Transverse colon (tissue), 4 donors: ENCODE data around the gene SPATA6L. TPM values are rescaled to one million over a fixed set of nuclear protein-coding genes. Genes with fewer than 3 reads are reported as not detected.

Experiments
- DNase-seq: peaks from one replicate; pipeline ENCODE4 v3.0.0-alpha.2; 2019
- H3K27ac ChIP-seq, 4 donors: fragments of 200-600 bp; sonication (generic); 2 replicates each; pipeline ENCODE4 v1.5.1; 2016 to 2018; ENCODE audit warnings: inconsistent platforms in 4 of 4
- H3K27me3 ChIP-seq: fragments of 200-600 bp; sonication (generic); 2 replicates; pipeline ENCODE4 v1.5.1; 2017; ENCODE audit warnings: inconsistent platforms
- H3K36me3 ChIP-seq, 4 donors: fragments of 200-600 bp; sonication (generic); 2 replicates each; pipeline ENCODE4 v1.5.1; 2017 to 2019; ENCODE audit warnings: inconsistent platforms in 4 of 4
- H3K4me1 ChIP-seq, 4 donors: fragments of 200-600 bp; sonication (generic); 2 replicates each; pipeline ENCODE4 v1.5.1; 2017 to 2020; ENCODE audit warnings: inconsistent platforms in 4 of 4
- H3K4me3 ChIP-seq, 4 donors: fragments of 200-600 bp; sonication (generic); 1 replicate in 1 of 4; 2 replicates in 3 of 4; pipeline versions ENCODE4 v1.5.1 to v1.6.1; 2017 to 2019; ENCODE audit warnings: inconsistent platforms in 4 of 4
- H3K9me3 ChIP-seq, 2 donors: fragments of 200-600 bp; sonication (generic); 2 replicates each; pipeline ENCODE4 v1.5.1; 2017 to 2019; ENCODE audit warnings: inconsistent platforms in 2 of 2
- CTCF ChIP-seq, 5 experiments: fragments of 200-600 bp in 3 of 5; fragments of 450-650 bp in 2 of 5; sonication (generic) in 3 of 5; IDR thresholded peaks; 1 replicate in 2 of 5; 2 replicates in 3 of 5; pipeline ENCODE4 v1.5.1; 2016 to 2017; ENCODE audit warnings: antibody characterized with exemption in 5 of 5, inconsistent platforms in 3 of 5, mild to moderate bottlenecking in 2 of 5, moderate library complexity in 1 of 5
- EP300 ChIP-seq: sonication (generic); formaldehyde crosslinking; IDR thresholded peaks from one replicate; pipeline ENCODE4 v1.6.1; 2017; ENCODE audit warnings: antibody characterized with exemption, low read depth
- POLR2A ChIP-seq: fragments of 450-650 bp; IDR thresholded peaks from one replicate; pipeline ENCODE4 v1.6.1; 2016; ENCODE audit warnings: antibody characterized with exemption, mild to moderate bottlenecking, moderate library complexity
- POLR2AphosphoS5 ChIP-seq, 3 donors: sonication (generic); formaldehyde crosslinking; IDR thresholded peaks; one replicate each; pipeline ENCODE4 v1.6.1; 2016; ENCODE audit warnings: antibody characterized with exemption in 3 of 3
- WGBS, 2 donors: methylation state at CpG; one replicate each; pipeline ENCODE4 v1.1.5; 2018; ENCODE audit warnings: low coverage in 1 of 2; 5-methylcytosine and 5-hydroxymethylcytosine counted together
- in situ Hi-C, 4 donors: fragments of 200-750 bp; cut with MboI; loops; one replicate each; pipeline versions ENCODE4 v1.15.0 to v1.15.1; 2017; ENCODE audit warnings: low sequenced_read_pairs in 3 of 4, low pct_ligation_motif_present in 1 of 4, low pct_unique_long_range_greater_than_20kb in 1 of 4
- intact Hi-C: fragments of 100-400 bp; cut with DNase I; formaldehyde crosslinking; loops from one replicate; pipeline ENCODE4 v1.15.1; 2023; ENCODE audit warnings: low total_unique reads
- total RNA-seq, 4 donors: library from RNA; depleted of rRNA; stranded (reverse); fragments of >200 nt; gene quantifications; one replicate each; pipeline ENCODE4 v1.1.0, GENCODE V29; 2016

Gene SPATA6L
- total RNA-seq, 4 donors from 2014 or later: 1.9 to 13.2 (median 5.5) TPM; not detected in 1

GRCh38 chr9:4640027-4640426, 26.3 kb downstream of the SPATA6L start:
- WGBS, 2 donors: 57 to 63% methylated on average over 2 of the region's 2 CpGs
- H3K4me3 ChIP-seq: no peak overlapping the region
- H3K4me1 ChIP-seq: no peaks in the 10 kb centered on the region
- no peaks in the 10 kb centered on the region for H3K27me3 ChIP-seq
- no peak overlapping the region for H3K27ac ChIP-seq
- in situ Hi-C loops (loop anchor here (10.0 to 25.0 kb wide), 2 partner anchors 253 to 255 kb away; no protein-coding TSS in a partner anchor), intact Hi-C loops (no loop called here)
- TF ChIP-seq CTCF (IDR thresholded peaks at IDR 0.05) (peak; percentile 33 to 44 (median 40)), POLR2AphosphoS5 (IDR thresholded peaks at IDR 0.05) (no peak)
- peak; percentile 14 for DNase-seq
- no peaks in the 10 kb centered on the region for H3K9me3 ChIP-seq
- no peaks in the 10 kb centered on the region for H3K36me3 ChIP-seq

GRCh38 chr9:4639420-4639819, 26.9 kb downstream of the SPATA6L start:
- no peaks in the 10 kb centered on the region for H3K9me3 ChIP-seq
- H3K27ac ChIP-seq: no peak overlapping the region
- H3K4me3 ChIP-seq: no peak overlapping the region
- in situ Hi-C loops: loop anchor here in 3 of 4 donors (25.0 kb wide), 1 partner anchor 252 kb away; no protein-coding TSS in a partner anchor
- no peak for DNase-seq
- H3K27me3 ChIP-seq: no peaks in the 10 kb centered on the region
- no peaks in the 10 kb centered on the region for H3K36me3 ChIP-seq
- TF ChIP-seq POLR2A (no peak), EP300 (no peak)
- intact Hi-C loops: loop anchor here (5.0 kb wide), 1 partner anchor 257 kb away; no protein-coding TSS in a partner anchor
- WGBS, 2 donors: 33 to 59% methylated on average over 2 of the region's 2 CpGs
- no peaks in the 10 kb centered on the region for H3K4me1 ChIP-seq

- Histone ChIP-seq H3K36me3 (no peaks in the 10 kb centered on the region), H3K27me3 (no peaks in the 10 kb centered on the region), H3K4me3 (no peak overlapping the region), H3K9me3 (no peaks in the 10 kb centered on the region), H3K27ac (no peak overlapping the region), H3K4me1 (no peaks in the 10 kb centered on the region)
- intact Hi-C loops (loop anchor here (5.0 kb wide), 1 partner anchor 257 kb away; no protein-coding TSS in a partner anchor), in situ Hi-C loops (loop anchor here in 3 of 4 donors (25.0 kb wide), 1 partner anchor 252 kb away; no protein-coding TSS in a partner anchor)
- no peak for DNase-seq
- TF ChIP-seq POLR2A (no peak), POLR2AphosphoS5 (IDR thresholded peaks at IDR 0.05) (no peak), EP300 (no peak), CTCF (IDR thresholded peaks at IDR 0.05) (no peak)
- 83 to 88% methylated on average over 1 to 3 of the region's 3 CpGs for WGBS, 2 donors
These were observed 27.3 kb downstream of the SPATA6L start for GRCh38 chr9:4638968-4639367.

GRCh38 chr9:4630836-4631235, 35.4 kb downstream of the SPATA6L start:
- in situ Hi-C loops (loop anchor here in 3 of 4 donors (25.0 kb wide), 1 partner anchor 244 kb away; no protein-coding TSS in a partner anchor), intact Hi-C loops (no loop called here)

More at GRCh38 chr9:4630836-4631235, 35.4 kb downstream of the SPATA6L start:
- Histone ChIP-seq H3K27ac (no peak overlapping the region), H3K36me3 (no peaks in the 10 kb centered on the region), H3K9me3 (no peaks in the 10 kb centered on the region), H3K4me3 (no peak overlapping the region), H3K4me1 (no peaks in the 10 kb centered on the region), H3K27me3 (no peaks in the 10 kb centered on the region)
- WGBS, 2 donors: 24 to 59% methylated on average over 2 of the region's 2 CpGs
- TF ChIP-seq POLR2AphosphoS5 (IDR thresholded peaks at IDR 0.05): no peak
- TF ChIP-seq CTCF (IDR thresholded peaks at IDR 0.05): no peak
- TF ChIP-seq POLR2A: no peak
- no peak for TF ChIP-seq EP300
- DNase-seq: no peak
